ENCODE data around the gene TUBG2. TPM values are rescaled to one million over a fixed set of nuclear protein-coding genes. Genes with fewer than 3 reads are reported as not detected.

TUBG2 gene
- total RNA-seq, 1 experiment from 2014 or later: 20.4 TPM

GRCh38 chr17:42673266-42673884, 14.3 kb downstream of the TUBG2 start:
- peaks cover 4% of the 10 kb centered on the region; the same call in 1 of the 2 replicates for H3K27me3 Mint-ChIP-seq (ENCODE audit: low read depth)
- H3K4me3 Mint-ChIP-seq: no peak overlapping the region

More at GRCh38 chr17:42673266-42673884, 14.3 kb downstream of the TUBG2 start:
- Histone ChIP-seq H3K27ac (ENCODE audit: insufficient read length, low read depth, low read length) (no peak overlapping the region), H2AK5ac (ENCODE audit: insufficient read length, low read length) (no peak overlapping the region), H3K79me1 (ENCODE audit: insufficient read depth, low read depth, low read length, poor library complexity, severe bottlenecking) (no peaks in the 10 kb centered on the region), H3K79me2 (ENCODE audit: insufficient read depth, low read length) (no peaks in the 10 kb centered on the region; the same call in 1 of the 2 replicates), H2BK120ac (ENCODE audit: low read depth, low read length, poor library complexity, severe bottlenecking) (no peak overlapping the region), H3K4ac (ENCODE audit: low read depth, low read length) (no peak overlapping the region), H3K4me2 (ENCODE audit: insufficient read depth, insufficient read length, low read length) (no peak overlapping the region), H3K9me3 (ENCODE audit: control insufficient read depth, low read depth, low read length) (no peaks in the 10 kb centered on the region), H3K18ac (ENCODE audit: insufficient read length, low read depth, low read length) (no peak overlapping the region), H3K27me3 (ENCODE audit: insufficient read depth, low read length) (no peaks in the 10 kb centered on the region), H2BK20ac (ENCODE audit: low read depth, low read length, poor library complexity, severe bottlenecking) (no peak overlapping the region), H4K91ac (ENCODE audit: insufficient read length, low read depth, low read length) (no peak overlapping the region), H3K14ac (ENCODE audit: insufficient read depth, low read length) (no peak overlapping the region), H2BK12ac (ENCODE audit: insufficient read length, low read depth, low read length) (no peak overlapping the region), H2AFZ (ENCODE audit: low read length) (no peak overlapping the region), H3K56ac (ENCODE audit: insufficient read length, low read depth, low read length) (no peak overlapping the region), H4K8ac (replicated peaks; ENCODE audit: insufficient read length, low read depth, low read length) (no peak overlapping the region), H4K20me1 (ENCODE audit: control insufficient read depth, insufficient read depth, insufficient read length) (no peaks in the 10 kb centered on the region), H2BK5ac (ENCODE audit: insufficient read length, low read length) (no peak overlapping the region), H2BK15ac (ENCODE audit: low read depth, low read length) (no peak overlapping the region), H3K23me2 (ENCODE audit: insufficient read length, low read depth, low read length, poor library complexity, severe bottlenecking) (peaks cover 28% of the 10 kb centered on the region), H3K23ac (ENCODE audit: insufficient read length, low read depth, low read length) (no peak overlapping the region), H3K9ac (ENCODE audit: extremely low read depth, insufficient read length, low read length) (no peak overlapping the region), H3T11ph (ENCODE audit: low read length) (no peak overlapping the region), H4K5ac (ENCODE audit: insufficient read length, low read depth, low read length) (no peak overlapping the region), H3K4me1 (ENCODE audit: insufficient read depth, low read length) (peaks cover 4% of the 10 kb centered on the region; the same call in 1 of the 2 replicates)
- no CpG with 5 or more reads among the region's 30 CpGs for WGBS (ENCODE audit: extremely low coverage, insufficient read length, low lambda C conversion rate)
- H3K9me3 Mint-ChIP-seq: no peaks in the 10 kb centered on the region
- no peak for TF ChIP-seq CTCF (conservative IDR thresholded peaks at IDR 0.05)
- H3K27ac Mint-ChIP-seq: no peak overlapping the region
- H3K4me1 Mint-ChIP-seq: peaks cover 30 to 44% of the 10 kb centered on the region in 2 experiments
- peaks cover 12 to 28% (median 22%) of the 10 kb centered on the region in 3 experiments for H3K36me3 Mint-ChIP-seq (ENCODE audit: insufficient read depth in 1 of 3, low read depth in 3 of 3)
- DNase-seq: no peak

All from H9 (cell line).